Measurements from ENCODE around the gene TBX15.

GRCh38 chr1:118958937-118959631 is 29.1 kb downstream of the TBX15 start:
- TF ChIP-seq, protein P1, sequence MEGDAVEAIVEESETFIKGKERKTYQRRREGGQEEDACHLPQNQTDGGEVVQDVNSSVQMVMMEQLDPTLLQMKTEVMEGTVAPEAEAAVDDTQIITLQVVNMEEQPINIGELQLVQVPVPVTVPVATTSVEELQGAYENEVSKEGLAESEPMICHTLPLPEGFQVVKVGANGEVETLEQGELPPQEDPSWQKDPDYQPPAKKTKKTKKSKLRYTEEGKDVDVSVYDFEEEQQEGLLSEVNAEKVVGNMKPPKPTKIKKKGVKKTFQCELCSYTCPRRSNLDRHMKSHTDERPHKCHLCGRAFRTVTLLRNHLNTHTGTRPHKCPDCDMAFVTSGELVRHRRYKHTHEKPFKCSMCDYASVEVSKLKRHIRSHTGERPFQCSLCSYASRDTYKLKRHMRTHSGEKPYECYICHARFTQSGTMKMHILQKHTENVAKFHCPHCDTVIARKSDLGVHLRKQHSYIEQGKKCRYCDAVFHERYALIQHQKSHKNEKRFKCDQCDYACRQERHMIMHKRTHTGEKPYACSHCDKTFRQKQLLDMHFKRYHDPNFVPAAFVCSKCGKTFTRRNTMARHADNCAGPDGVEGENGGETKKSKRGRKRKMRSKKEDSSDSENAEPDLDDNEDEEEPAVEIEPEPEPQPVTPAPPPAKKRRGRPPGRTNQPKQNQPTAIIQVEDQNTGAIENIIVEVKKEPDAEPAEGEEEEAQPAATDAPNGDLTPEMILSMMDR (IDR thresholded peaks at IDR 0.05; ENCODE audit: low read depth, low read length): no peak
- no peak for TF ChIP-seq EZH2phosphoT487 (IDR thresholded peaks at IDR 0.05; ENCODE audit: low read depth)

Measured in OCI-LY3 (cell line).